ENCODE results near the gene EFEMP2.

The EFEMP2 gene

GRCh38 chr11:65856689-65857499, 15.7 kb downstream of the EFEMP2 start:
- TF ChIP-seq CTCF (IDR thresholded peaks at IDR 0.05; ENCODE audit: insufficient read depth, low read length, missing control alignments): no peak
- ChIA-PET CTCF (interaction anchor here (0.6 kb wide), 1 partner anchor 153 kb away, joined by 3 read pairs; no protein-coding TSS in a partner anchor), POLR2A (interaction anchor here (0.6 to 5.2 kb wide), 7 partner anchors 31 to 502 kb away, joined by 3 to 67 read pairs (median 3); partner anchors contain the start of genes CCDC85B, FIBP, KAT5 and PCNX3)
- no peak for DNase-seq (ENCODE audit: low read depth, low spot score)
- H3K4me3 ChIP-seq (ENCODE audit: low read depth, low read length): peak overlapping the region; percentile 95

GRCh38 chr11:65855927-65856363, 16.7 kb downstream of the EFEMP2 start:
- DNase-seq (ENCODE audit: low read depth, low spot score): no peak
- ChIA-PET CTCF (interaction anchor here (1.2 kb wide), 1 partner anchor 18 kb away, joined by 4 read pairs; no protein-coding TSS in a partner anchor), POLR2A (interaction anchor here (0.6 to 1.7 kb wide), 2 partner anchors 34 to 149 kb away, joined by 3 read pairs; partner anchors contain the start of gene CCDC85B)
- TF ChIP-seq CTCF (IDR thresholded peaks at IDR 0.05; ENCODE audit: insufficient read depth, low read length, missing control alignments): no peak
- peak overlapping the region; percentile 95 for H3K4me3 ChIP-seq (ENCODE audit: low read depth, low read length)

GRCh38 chr11:65854852-65855837, 17.5 kb downstream of the EFEMP2 start:
- TF ChIP-seq CTCF (IDR thresholded peaks at IDR 0.05; ENCODE audit: insufficient read depth, low read length, missing control alignments): no peak
- DNase-seq (ENCODE audit: low read depth, low spot score): no peak
- ChIA-PET POLR2A (interaction anchor here (0.6 to 1.7 kb wide), 2 partner anchors 35 to 148 kb away, joined by 3 read pairs; partner anchors contain the start of gene CCDC85B), CTCF (interaction anchor here (1.2 kb wide), 1 partner anchor 19 kb away, joined by 4 read pairs; no protein-coding TSS in a partner anchor)
- H3K4me3 ChIP-seq (ENCODE audit: low read depth, low read length): peak overlapping the region; percentile 95

GRCh38 chr11:65854161-65854592, 18.4 kb downstream of the EFEMP2 start:
- CTCF ChIA-PET: no interaction called here

More at GRCh38 chr11:65854161-65854592, 18.4 kb downstream of the EFEMP2 start:
- H3K4me3 ChIP-seq (ENCODE audit: low read depth, low read length): no peak overlapping the region
- TF ChIP-seq CTCF (IDR thresholded peaks at IDR 0.05; ENCODE audit: insufficient read depth, low read length, missing control alignments): no peak
- DNase-seq (ENCODE audit: low read depth, low spot score): no peak
- POLR2A ChIA-PET: no interaction called here

Measured in AG04449 (cell line).